SJSA1 (cell line): Measurements from ENCODE around the gene FNBP1. TPM values are rescaled to one million over a fixed set of nuclear protein-coding genes. Genes with fewer than 3 reads are reported as not detected.
"Not testable (repeated sequence)": the region's sequence is repeated elsewhere in the genome, so short reads cannot be mapped to it uniquely, and the experiment has no call there.

Experiments
- DNase-seq, 2 experiments: peaks; one replicate each; pipeline ENCODE4 v3.0.0-alpha.2; 2015 to 2020; ENCODE audit warnings: low spot score in 2 of 2, low read depth in 1 of 2
- H3K27ac ChIP-seq: fragments of 250-450 bp; sonication (Bioruptor Pico); 2 replicates; pipeline ENCODE4 v1.5.1; 2020; ENCODE audit warnings: mild to moderate bottlenecking, moderate library complexity
- H3K27me3 ChIP-seq: fragments of 250-450 bp; sonication (Bioruptor Pico); replicated peaks from 2 replicates; pipeline ENCODE4 v1.5.1; 2020; ENCODE audit warnings: mild to moderate bottlenecking, moderate library complexity
- H3K36me3 ChIP-seq: fragments of 250-450 bp; sonication (Bioruptor Pico); 2 replicates; pipeline ENCODE4 v1.5.1; 2020; ENCODE audit warnings: mild to moderate bottlenecking
- H3K4me1 ChIP-seq: fragments of 250-450 bp; sonication (Bioruptor Pico); replicated peaks from 2 replicates; pipeline ENCODE4 v1.6.1; 2021; ENCODE audit warnings: mild to moderate bottlenecking
- H3K4me3 ChIP-seq: fragments of 250-450 bp; sonication (Bioruptor Pico); 2 replicates; pipeline ENCODE4 v1.5.1; 2020; ENCODE audit warnings: mild to moderate bottlenecking
- H3K9me3 ChIP-seq: fragments of 250-450 bp; sonication (Bioruptor Pico); replicated peaks from 2 replicates; pipeline ENCODE4 v1.5.1; 2020; ENCODE audit warnings: mild to moderate bottlenecking
- total RNA-seq: library from RNA; depleted of rRNA; stranded (reverse); fragments of >200 nt; shearing (Covaris generic); gene quantifications from 2 replicates; pipeline ENCODE4 v1.2.3, GENCODE V29; 2014

The FNBP1 gene
- total RNA-seq, 1 experiment from 2014 or later, result 24.3 TPM

DNA sequence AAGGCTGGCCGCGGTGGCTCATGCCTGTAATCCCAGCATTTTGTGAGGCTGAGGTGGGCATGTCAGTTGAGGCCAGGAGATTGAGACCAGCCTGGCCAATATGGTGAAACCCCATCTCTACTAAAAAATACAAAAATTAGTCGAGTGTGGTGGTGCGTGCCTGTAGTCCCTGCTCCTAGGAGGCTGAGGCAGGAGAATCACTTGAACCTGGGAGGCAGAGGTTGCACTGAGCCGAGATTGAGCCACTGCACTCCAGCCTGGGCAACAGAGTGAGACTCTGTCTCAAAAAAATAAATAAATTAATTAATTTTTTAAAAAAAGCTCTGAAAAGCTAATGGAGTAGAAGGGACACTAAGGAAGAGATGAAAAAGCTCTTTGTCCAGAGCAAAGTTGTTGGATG, 105.1 kb downstream of the FNBP1 start:
- not testable (repeated sequence) for H3K4me3 ChIP-seq, DNase-seq, H3K9me3 ChIP-seq, H3K27me3 ChIP-seq
- H3K36me3 ChIP-seq, result peaks cover 19% of the 10 kb centered on the region
- peaks cover 56% of the 10 kb centered on the region for H3K4me1 ChIP-seq
- H3K27ac ChIP-seq, result peak overlapping the region; percentile 63

DNA sequence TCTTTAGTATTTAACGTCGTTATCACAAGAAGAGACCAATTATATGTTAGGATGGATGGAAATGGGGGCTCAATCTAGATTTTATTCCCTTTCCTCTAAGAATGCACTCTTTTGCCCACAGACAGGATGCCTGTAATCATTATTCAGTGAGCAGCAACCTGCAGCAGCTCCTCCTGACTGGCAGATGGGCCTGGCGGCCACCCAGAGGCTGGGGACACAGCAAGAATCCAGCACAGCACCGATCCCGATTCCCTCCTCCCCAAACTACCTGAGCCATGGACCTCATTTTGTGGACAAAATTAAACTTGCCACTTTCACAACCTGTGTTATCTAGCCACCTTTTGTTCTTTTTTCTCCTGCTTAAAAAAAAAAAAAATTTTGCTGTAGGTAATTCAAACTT, 106.8 kb downstream of the FNBP1 start:
- H3K9me3 ChIP-seq, result no peaks in the 10 kb centered on the region; the same call in 1 of the 2 replicates
- no peaks in the 10 kb centered on the region for H3K27me3 ChIP-seq
- DNase-seq, result no peak
- no peak overlapping the region for H3K27ac ChIP-seq
- H3K4me3 ChIP-seq, result no peak overlapping the region
- H3K4me1 ChIP-seq, result peaks cover 70% of the 10 kb centered on the region
- peaks cover 6% of the 10 kb centered on the region for H3K36me3 ChIP-seq

DNA sequence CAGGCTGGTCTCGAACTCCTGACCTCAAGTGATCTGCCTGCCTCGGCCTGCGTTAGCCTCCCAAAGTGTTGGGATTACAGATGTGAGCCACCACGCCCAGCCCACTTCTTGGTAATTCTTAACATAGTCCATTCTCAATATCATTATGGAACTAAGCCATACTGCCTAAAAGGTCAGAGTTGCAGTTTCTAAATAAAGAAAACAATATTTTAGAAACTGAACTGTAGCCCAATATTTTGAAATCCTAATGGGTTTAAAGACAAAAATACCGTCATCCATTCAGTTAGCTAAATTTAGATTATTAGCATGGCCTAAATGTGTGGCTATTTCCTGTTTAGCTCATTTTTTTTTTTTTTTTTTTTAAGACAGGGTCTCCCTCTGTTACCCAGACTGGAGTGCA, 108.2 kb downstream of the FNBP1 start:
- H3K4me3 ChIP-seq, result no peak overlapping the region
- no peaks in the 10 kb centered on the region for H3K9me3 ChIP-seq
- peaks cover 4% of the 10 kb centered on the region; the same call in 1 of the 2 replicates for H3K36me3 ChIP-seq
- no peak for DNase-seq
- peak overlapping the region; percentile 85 for H3K27ac ChIP-seq
- no peaks in the 10 kb centered on the region for H3K27me3 ChIP-seq
- H3K4me1 ChIP-seq, result peaks cover 74% of the 10 kb centered on the region

DNA sequence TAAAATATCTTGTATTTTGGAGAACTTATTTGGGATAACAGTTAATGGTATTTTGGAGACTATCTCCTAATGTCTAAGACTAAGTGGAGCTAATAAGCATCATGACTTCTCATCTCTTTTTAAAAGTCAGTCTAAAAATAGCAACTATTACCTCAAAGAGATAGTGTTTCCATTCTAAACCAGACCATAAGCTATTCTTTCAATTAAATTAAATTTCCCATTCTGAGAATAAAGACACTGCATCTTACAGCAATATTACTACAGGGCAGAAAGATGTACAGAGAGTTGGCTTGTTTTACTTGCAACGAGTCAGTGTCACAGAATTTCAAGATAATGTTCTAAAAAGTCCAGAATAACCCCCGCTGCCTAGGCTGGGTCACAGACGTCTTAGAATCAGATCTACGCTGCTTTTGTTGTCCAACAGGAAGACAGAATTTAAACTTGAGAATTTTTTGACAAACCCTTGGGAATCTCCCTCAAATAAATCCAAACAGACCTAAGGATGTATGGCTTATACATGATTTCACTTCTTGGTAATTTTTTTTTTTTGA, 108.9 kb downstream of the FNBP1 start:
- H3K9me3 ChIP-seq, result no peaks in the 10 kb centered on the region
- H3K36me3 ChIP-seq, result peaks cover 4% of the 10 kb centered on the region; the same call in 1 of the 2 replicates
- H3K4me3 ChIP-seq, result no peak overlapping the region
- no peaks in the 10 kb centered on the region for H3K27me3 ChIP-seq
- DNase-seq, result no peak
- H3K4me1 ChIP-seq, result peaks cover 68% of the 10 kb centered on the region
- H3K27ac ChIP-seq, result peak overlapping the region; percentile 85

DNA sequence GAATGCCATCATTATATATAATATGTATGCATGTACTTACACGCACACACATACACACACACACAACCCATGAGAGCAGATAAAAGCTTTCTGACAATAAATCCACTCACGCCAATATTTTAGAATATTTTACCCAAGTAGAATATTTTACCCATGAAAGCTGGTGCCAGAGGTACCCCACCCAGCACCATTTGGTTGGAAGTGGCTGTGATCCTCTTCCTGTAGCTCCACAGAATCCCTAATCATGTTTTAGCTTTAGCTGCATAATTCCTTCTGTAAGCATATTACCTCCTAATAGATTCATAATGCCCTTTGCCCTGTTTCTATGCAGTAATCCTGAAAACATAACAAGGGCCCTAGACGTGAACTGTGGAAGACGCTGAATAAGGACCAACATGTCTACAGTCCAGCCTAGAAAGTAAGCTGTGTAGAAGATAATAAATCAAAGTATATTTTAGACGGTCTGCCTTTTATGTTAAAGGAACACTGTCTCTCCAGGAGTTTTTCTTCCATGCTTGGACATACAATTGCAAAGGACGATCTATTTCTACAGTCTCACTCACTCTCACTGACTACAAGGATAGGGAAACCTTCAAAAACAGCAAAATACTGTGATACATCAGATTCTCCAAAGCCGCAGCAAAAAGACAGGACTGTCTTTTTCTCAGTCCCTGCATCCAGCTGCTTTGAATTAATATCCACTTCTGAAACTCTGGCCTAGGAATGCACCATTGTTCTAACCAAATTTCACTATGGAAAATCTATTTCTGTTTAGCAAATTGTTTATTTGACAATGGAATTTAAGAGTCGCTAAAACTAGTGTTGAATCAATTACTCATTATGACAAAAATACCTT, 109.6 kb downstream of the FNBP1 start:
- Histone ChIP-seq H3K27ac (peak overlapping the region; percentile 85), H3K27me3 (no peaks in the 10 kb centered on the region), H3K9me3 (no peaks in the 10 kb centered on the region), H3K4me1 (peaks cover 61% of the 10 kb centered on the region), H3K4me3 (no peak overlapping the region), H3K36me3 (peaks cover 9% of the 10 kb centered on the region; the same call in 1 of the 2 replicates)
- DNase-seq, result peak in 1 of 2 experiments; percentile 76

DNA sequence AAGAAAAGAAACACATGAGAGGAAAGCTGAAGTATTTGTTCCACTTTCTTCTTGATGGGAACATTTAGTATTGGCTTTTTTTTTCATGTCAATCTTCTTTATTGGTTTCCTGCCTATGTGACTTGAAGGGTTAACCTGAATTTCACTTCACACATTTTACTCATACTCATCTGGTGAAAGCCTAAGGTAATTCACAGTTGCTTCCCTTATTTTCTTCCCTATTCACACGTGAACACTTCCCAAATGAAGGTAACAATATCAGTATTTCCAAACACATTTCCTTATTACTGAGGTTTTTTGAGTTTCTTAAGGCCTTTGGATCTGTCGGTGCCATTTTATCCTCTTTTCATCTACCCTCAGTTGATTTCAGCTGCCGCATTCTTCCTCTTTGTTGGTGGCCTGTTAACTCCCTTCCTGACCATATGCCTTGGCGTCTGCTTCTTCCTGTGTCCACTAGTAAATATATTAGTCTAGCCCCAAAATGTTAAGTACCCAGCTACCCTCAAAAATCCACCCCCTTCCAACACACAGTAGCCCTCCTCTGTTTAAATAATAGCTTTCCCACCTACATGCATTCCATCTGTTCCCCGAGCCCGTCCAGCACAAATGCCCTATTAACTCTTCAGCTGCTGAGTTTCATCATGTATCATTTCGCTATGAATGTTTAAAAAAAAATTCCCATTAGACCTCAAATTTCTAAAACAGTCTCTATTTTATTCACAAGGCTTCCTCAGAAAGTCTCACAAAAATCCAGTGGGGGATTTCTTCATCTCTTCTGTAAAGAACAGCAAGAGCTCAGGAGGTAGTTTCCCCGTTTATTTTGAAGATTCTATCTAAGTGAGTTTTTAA, 110.5 kb downstream of the FNBP1 start:
- Histone ChIP-seq H3K4me3 (no peak overlapping the region), H3K4me1 (peaks cover 54% of the 10 kb centered on the region), H3K27ac (peak overlapping the region; percentile 85), H3K27me3 (no peaks in the 10 kb centered on the region), H3K36me3 (peaks cover 14% of the 10 kb centered on the region; the same call in 1 of the 2 replicates), H3K9me3 (no peaks in the 10 kb centered on the region)
- DNase-seq, result peak; percentile 62 to 73

DNA sequence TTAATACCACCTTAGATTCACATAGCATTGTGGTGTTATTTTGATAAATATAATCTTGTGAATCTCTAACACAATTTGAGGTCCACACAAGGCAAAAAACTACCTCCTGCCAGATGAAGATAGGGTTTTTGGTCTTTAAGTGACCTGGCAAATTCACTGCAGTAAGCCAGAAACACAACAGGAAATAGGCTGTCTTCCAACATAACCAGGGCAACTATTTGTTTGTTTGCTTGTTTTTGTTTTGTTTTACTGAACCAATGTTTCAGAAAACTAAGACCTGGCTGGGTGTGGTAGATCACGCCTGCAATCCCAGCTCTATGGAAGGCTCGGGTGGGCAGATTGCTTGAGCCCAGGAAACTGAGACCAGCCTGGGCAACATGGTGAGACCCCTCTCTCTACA, 112.2 kb downstream of the FNBP1 start:
- no peaks in the 10 kb centered on the region for H3K27me3 ChIP-seq
- H3K27ac ChIP-seq, result no peak overlapping the region; the same call in 1 of the 2 replicates
- H3K4me1 ChIP-seq, result peaks cover 48% of the 10 kb centered on the region
- DNase-seq, result no peak
- H3K36me3 ChIP-seq, result peaks cover 27% of the 10 kb centered on the region
- no peak overlapping the region for H3K4me3 ChIP-seq
- no peaks in the 10 kb centered on the region for H3K9me3 ChIP-seq

DNA sequence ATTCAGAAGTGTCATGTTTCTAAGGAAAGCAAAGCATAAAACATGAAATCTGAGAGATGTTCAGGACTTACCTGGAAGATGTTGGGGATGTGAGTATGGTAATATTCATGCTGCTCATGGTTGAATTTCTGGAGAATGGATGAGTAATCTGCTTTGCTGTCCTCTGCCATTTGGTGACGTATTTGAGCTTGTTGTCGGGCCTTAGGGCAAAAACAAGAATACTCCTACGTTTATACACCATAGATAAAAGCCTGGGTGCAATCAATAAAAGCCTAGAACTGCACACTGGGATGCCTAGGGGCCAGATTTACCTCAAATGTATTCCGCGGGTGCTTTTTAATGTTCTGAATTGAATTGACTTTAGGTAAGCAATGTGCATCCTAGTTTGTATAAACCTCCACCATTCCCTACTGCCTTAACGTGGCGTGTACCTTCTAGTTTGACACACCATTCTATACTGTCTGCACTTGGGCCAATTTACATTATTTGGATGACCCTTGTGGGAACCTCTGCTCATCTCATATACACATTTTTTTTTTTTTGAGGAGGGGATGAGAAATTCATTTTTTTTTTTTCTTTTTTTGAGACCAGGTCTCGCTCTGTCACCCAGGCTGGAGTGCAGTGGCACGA, 113.4 kb downstream of the FNBP1 start:
- H3K36me3 ChIP-seq, result peaks cover 34% of the 10 kb centered on the region
- no peak for DNase-seq
- H3K27ac ChIP-seq, result no peak overlapping the region
- H3K9me3 ChIP-seq, result no peaks in the 10 kb centered on the region
- no peaks in the 10 kb centered on the region for H3K27me3 ChIP-seq
- H3K4me1 ChIP-seq, result peaks cover 38% of the 10 kb centered on the region
- no peak overlapping the region for H3K4me3 ChIP-seq

DNA sequence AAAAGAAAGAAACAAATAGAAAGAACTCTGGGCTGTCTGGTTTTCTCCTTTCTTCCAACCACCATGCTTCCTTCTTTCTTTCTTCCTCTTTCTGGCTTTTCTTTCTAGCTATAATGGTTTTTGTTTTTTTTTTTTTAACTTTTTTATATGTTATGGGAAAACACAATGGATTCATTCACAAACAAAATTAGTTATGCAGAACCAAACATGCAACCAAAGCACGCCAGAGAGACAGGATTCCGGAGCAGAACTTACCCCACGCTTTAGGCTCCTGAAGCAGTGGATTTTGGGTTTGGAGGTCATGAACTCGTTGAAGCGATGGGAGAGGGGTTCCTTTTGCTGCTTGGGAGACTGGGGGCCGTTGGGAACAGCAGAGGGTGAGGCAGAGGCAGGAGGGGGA, 119.4 kb downstream of the FNBP1 start:
- H3K36me3 ChIP-seq, result peaks cover 41% of the 10 kb centered on the region
- H3K4me1 ChIP-seq, result no peaks in the 10 kb centered on the region
- DNase-seq, result no peak
- H3K9me3 ChIP-seq, result no peaks in the 10 kb centered on the region
- no peaks in the 10 kb centered on the region for H3K27me3 ChIP-seq
- H3K27ac ChIP-seq, result no peak overlapping the region
- no peak overlapping the region for H3K4me3 ChIP-seq

DNA sequence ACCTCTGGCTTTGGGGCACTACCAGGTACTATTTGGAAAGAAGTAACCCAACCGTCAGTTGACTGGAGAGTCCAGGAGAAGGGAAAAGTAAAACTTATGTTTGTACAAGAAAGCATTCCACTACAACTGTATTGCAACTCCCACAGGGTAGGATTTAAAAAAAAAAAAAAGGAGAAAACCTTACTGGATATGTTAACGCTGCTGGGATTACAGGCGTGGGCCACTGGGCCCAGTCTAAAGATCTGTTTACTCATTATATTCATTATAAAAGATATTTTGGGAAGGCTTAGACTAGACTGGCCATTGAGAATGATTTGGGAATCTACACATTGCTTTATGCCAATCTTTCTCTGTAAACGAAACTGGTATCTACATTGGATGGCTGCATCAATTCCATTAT, 121.1 kb downstream of the FNBP1 start:
- DNase-seq, result no peak
- Histone ChIP-seq H3K27ac (no peak overlapping the region), H3K27me3 (no peaks in the 10 kb centered on the region), H3K4me3 (no peak overlapping the region), H3K9me3 (no peaks in the 10 kb centered on the region), H3K36me3 (peaks cover 34% of the 10 kb centered on the region), H3K4me1 (no peaks in the 10 kb centered on the region)

DNA sequence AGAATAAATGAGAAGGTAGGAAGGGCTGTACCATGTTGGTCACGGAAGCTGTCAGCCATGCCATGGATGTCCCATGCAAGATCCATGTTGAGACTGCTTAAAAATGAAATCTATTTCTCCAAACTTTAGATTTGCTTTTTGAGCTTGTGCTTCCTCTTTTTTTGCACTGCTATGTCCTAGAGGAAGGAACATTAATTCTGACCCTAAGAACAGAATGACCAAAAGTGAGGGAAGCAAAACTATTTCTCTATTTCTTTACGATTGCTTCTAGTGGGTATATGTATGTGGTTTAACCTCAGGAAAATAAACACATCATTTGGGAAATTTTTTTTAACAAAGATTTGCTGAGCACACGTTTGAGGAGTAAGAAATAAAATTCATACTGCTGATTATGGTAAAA, 123.1 kb downstream of the FNBP1 start:
- peaks cover 21% of the 10 kb centered on the region for H3K36me3 ChIP-seq
- H3K27ac ChIP-seq, result no peak overlapping the region
- no peaks in the 10 kb centered on the region for H3K4me1 ChIP-seq
- H3K9me3 ChIP-seq, result no peaks in the 10 kb centered on the region
- H3K4me3 ChIP-seq, result no peak overlapping the region
- H3K27me3 ChIP-seq, result no peaks in the 10 kb centered on the region
- no peak for DNase-seq

DNA sequence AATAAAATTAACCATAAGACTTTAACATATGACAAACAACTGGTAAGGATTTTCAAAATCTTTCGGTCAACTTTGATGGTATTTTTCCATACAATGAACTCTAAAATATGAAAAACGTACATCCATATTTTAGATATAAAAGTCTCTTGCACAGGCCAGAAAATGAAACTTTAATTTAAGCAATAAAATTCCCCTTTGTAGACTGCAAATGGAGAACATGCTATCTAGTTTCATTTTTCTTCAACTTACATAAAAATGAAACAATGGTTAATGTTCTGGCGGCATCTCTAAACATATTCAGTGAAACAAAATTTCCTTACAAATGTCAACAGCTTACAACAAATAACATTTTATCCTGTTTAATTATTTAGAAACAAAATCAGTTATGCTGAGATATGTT, 123.7 kb downstream of the FNBP1 start:
- Histone ChIP-seq H3K27ac (no peak overlapping the region), H3K27me3 (no peaks in the 10 kb centered on the region), H3K9me3 (no peaks in the 10 kb centered on the region), H3K36me3 (peaks cover 15% of the 10 kb centered on the region), H3K4me3 (no peak overlapping the region), H3K4me1 (no peaks in the 10 kb centered on the region)
- DNase-seq, result no peak

DNA sequence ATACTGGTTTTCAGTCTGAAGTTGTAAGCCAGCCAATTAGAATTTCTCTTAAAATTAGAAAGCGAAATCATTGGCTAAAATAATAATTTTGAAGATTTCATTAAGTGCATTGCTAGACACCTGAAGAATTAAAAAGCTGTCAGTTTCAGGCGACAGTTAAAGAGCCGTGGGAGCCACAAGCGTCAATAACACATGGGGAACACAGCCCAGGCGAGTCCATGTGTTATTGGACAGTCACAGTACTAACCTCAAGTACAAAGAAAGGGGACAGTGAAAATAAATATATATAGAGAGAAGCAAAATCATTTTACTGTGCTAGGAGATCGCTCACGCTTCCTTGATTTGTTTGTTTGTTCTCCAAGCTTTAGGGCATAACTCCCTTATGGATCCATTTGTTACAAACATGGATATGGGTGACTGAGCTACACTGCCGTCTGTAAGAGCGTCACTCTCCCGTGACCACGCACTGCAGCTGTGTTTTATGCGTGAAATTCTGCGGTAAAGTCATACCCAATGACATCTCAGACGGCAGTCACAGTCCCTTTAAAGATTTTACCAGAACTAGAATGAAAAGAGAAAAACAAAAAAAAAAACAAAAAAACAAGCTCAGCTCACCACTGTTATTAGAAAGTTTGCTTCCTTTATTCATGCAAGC, 124.6 kb downstream of the FNBP1 start:
- H3K36me3 ChIP-seq, result peaks cover 11% of the 10 kb centered on the region
- H3K9me3 ChIP-seq, result no peaks in the 10 kb centered on the region
- H3K4me1 ChIP-seq, result no peaks in the 10 kb centered on the region
- H3K27ac ChIP-seq, result no peak overlapping the region
- H3K4me3 ChIP-seq, result no peak overlapping the region
- no peak for DNase-seq
- no peaks in the 10 kb centered on the region for H3K27me3 ChIP-seq
